ENCODE data around the gene IPCEF1. TPM values are rescaled to one million over a fixed set of nuclear protein-coding genes. Genes with fewer than 3 reads are reported as not detected.

IPCEF1 gene
- total and polyA plus RNA-seq, 4 donors, result 0.46 to 2.8 (median 1.3) TPM

DNA sequence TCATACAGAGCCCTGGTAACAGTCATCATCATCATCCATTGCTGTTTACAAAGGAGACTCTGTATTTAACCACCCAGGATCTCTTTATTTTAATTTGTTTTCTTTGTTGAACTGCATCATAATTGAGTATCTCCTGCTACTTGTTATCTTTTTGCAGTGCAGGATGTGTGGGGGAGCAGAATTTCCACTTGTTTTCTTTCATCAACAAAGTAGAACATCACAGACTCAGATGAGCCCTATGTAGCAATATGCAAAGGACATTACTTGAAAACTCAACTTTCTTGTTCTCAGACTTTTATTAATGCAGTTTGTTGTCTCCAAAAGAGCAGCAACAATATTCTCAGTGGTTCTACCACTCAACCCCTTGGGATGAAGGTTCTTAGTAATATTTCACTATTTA is 38.7 kb upstream of the IPCEF1 start:
- H3K36me3 ChIP-seq (ENCODE audit: control insufficient read depth in 4 of 4, insufficient read depth in 3 of 4, low read depth in 1 of 4, low read length in 3 of 4), result no peaks in the 10 kb centered on the region
- no peak overlapping the region for H3K27ac ChIP-seq (ENCODE audit: low read depth in 1 of 2, low read length in 2 of 2)
- no peaks in the 10 kb centered on the region for H3K27me3 ChIP-seq (ENCODE audit: control insufficient read depth in 4 of 4, insufficient read depth in 4 of 4, low read length in 3 of 4)
- TF ChIP-seq, protein P1, sequence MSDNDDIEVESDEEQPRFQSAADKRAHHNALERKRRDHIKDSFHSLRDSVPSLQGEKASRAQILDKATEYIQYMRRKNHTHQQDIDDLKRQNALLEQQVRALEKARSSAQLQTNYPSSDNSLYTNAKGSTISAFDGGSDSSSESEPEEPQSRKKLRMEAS (IDR thresholded peaks at IDR 0.05), result no peak
- TF ChIP-seq, protein P2, sequence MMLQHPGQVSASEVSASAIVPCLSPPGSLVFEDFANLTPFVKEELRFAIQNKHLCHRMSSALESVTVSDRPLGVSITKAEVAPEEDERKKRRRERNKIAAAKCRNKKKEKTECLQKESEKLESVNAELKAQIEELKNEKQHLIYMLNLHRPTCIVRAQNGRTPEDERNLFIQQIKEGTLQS (IDR thresholded peaks at IDR 0.05), result no peak
- TF ChIP-seq HNF4A (conservative IDR thresholded peaks at IDR 0.05), result no peak
- TF ChIP-seq JUND (IDR thresholded peaks at IDR 0.05), result no peak
- no peak for TF ChIP-seq EGR1 (IDR thresholded peaks at IDR 0.05; ENCODE audit: low read depth in 2 of 2)
- TF ChIP-seq, protein P3, sequence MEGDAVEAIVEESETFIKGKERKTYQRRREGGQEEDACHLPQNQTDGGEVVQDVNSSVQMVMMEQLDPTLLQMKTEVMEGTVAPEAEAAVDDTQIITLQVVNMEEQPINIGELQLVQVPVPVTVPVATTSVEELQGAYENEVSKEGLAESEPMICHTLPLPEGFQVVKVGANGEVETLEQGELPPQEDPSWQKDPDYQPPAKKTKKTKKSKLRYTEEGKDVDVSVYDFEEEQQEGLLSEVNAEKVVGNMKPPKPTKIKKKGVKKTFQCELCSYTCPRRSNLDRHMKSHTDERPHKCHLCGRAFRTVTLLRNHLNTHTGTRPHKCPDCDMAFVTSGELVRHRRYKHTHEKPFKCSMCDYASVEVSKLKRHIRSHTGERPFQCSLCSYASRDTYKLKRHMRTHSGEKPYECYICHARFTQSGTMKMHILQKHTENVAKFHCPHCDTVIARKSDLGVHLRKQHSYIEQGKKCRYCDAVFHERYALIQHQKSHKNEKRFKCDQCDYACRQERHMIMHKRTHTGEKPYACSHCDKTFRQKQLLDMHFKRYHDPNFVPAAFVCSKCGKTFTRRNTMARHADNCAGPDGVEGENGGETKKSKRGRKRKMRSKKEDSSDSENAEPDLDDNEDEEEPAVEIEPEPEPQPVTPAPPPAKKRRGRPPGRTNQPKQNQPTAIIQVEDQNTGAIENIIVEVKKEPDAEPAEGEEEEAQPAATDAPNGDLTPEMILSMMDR (IDR thresholded peaks at IDR 0.05; ENCODE audit: low read depth, low read length, missing input control), result no peak
- no peak for TF ChIP-seq HNF4G (IDR thresholded peaks at IDR 0.05)
- TF ChIP-seq FOXA2 (IDR thresholded peaks at IDR 0.05), result no peak
- TF ChIP-seq RAD21 (IDR thresholded peaks at IDR 0.05), result no peak
- TF ChIP-seq GABPA (IDR thresholded peaks at IDR 0.05 in 1 of 2, conservative IDR thresholded peaks at IDR 0.05 in 1 of 2), result no peak
- DNase-seq (ENCODE audit: low spot score), result no peak
- no peak overlapping the region for H3K9ac ChIP-seq (ENCODE audit: low read depth in 1 of 2, low read length in 2 of 2)
- no peaks in the 10 kb centered on the region for H3K4me1 ChIP-seq (ENCODE audit: control insufficient read depth in 4 of 4, insufficient read depth in 4 of 4, low read length in 3 of 4)
- H3K9me3 ChIP-seq (ENCODE audit: control insufficient read depth in 4 of 4, low read length in 3 of 4), result no peaks in the 10 kb centered on the region
- no peak overlapping the region for H3K4me3 ChIP-seq (ENCODE audit: low read depth in 1 of 3, low read length in 3 of 3)

DNA sequence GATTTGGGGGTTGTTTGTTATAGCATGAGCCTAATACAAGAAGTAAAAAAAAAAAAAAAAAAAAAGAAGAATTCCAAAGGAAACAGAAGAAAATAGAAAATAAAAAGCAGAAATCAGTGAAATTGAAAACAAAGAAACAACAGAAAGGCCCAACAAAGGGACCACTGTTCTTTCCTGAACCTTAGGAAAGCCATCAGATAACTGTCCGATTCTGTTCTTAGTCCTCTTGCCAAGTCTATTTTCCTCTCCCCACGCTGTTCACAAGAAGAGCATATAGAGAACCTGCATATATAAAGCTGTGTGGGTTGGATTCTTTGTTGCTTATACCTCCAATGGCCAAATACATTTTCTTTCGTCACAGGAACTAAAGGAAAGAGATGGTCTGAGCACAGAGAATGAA is 38.0 kb upstream of the IPCEF1 start:
- Histone ChIP-seq H3K9me3 (ENCODE audit: control insufficient read depth in 4 of 4, low read length in 3 of 4) (no peaks in the 10 kb centered on the region), H3K4me1 (ENCODE audit: control insufficient read depth in 4 of 4, insufficient read depth in 4 of 4, low read length in 3 of 4) (no peaks in the 10 kb centered on the region), H3K27ac (ENCODE audit: low read depth in 1 of 2, low read length in 2 of 2) (no peak overlapping the region), H3K27me3 (ENCODE audit: control insufficient read depth in 4 of 4, insufficient read depth in 4 of 4, low read length in 3 of 4) (no peaks in the 10 kb centered on the region), H3K9ac (ENCODE audit: low read depth in 1 of 2, low read length in 2 of 2) (no peak overlapping the region), H3K4me3 (ENCODE audit: low read depth in 1 of 3, low read length in 3 of 3) (no peak overlapping the region), H3K36me3 (ENCODE audit: control insufficient read depth in 4 of 4, insufficient read depth in 3 of 4, low read depth in 1 of 4, low read length in 3 of 4) (no peaks in the 10 kb centered on the region)
- DNase-seq (ENCODE audit: low spot score), result no peak
- WGBS, result 76% methylated on average over 3 of the region's 3 CpGs
- TF ChIP-seq, protein P3 (IDR thresholded peaks at IDR 0.05; ENCODE audit: low read depth, low read length, missing input control), result no peak
- no peak for TF ChIP-seq HNF4G (IDR thresholded peaks at IDR 0.05)
- TF ChIP-seq NR2F2 (IDR thresholded peaks at IDR 0.05), result no peak
- TF ChIP-seq JUND (IDR thresholded peaks at IDR 0.05), result no peak
- TF ChIP-seq, protein P2 (IDR thresholded peaks at IDR 0.05), result no peak
- TF ChIP-seq EGR1 (IDR thresholded peaks at IDR 0.05; ENCODE audit: low read depth in 2 of 2), result no peak
- TF ChIP-seq, protein P1 (IDR thresholded peaks at IDR 0.05), result no peak
- TF ChIP-seq RAD21 (IDR thresholded peaks at IDR 0.05), result no peak
- no peak for TF ChIP-seq FOXA2 (IDR thresholded peaks at IDR 0.05)
- TF ChIP-seq YY1 (IDR thresholded peaks at IDR 0.05), result no peak
- TF ChIP-seq TAF1 (conservative IDR thresholded peaks at IDR 0.05), result no peak
- TF ChIP-seq, protein P4, sequence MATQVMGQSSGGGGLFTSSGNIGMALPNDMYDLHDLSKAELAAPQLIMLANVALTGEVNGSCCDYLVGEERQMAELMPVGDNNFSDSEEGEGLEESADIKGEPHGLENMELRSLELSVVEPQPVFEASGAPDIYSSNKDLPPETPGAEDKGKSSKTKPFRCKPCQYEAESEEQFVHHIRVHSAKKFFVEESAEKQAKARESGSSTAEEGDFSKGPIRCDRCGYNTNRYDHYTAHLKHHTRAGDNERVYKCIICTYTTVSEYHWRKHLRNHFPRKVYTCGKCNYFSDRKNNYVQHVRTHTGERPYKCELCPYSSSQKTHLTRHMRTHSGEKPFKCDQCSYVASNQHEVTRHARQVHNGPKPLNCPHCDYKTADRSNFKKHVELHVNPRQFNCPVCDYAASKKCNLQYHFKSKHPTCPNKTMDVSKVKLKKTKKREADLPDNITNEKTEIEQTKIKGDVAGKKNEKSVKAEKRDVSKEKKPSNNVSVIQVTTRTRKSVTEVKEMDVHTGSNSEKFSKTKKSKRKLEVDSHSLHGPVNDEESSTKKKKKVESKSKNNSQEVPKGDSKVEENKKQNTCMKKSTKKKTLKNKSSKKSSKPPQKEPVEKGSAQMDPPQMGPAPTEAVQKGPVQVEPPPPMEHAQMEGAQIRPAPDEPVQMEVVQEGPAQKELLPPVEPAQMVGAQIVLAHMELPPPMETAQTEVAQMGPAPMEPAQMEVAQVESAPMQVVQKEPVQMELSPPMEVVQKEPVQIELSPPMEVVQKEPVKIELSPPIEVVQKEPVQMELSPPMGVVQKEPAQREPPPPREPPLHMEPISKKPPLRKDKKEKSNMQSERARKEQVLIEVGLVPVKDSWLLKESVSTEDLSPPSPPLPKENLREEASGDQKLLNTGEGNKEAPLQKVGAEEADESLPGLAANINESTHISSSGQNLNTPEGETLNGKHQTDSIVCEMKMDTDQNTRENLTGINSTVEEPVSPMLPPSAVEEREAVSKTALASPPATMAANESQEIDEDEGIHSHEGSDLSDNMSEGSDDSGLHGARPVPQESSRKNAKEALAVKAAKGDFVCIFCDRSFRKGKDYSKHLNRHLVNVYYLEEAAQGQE (IDR thresholded peaks at IDR 0.05), result no peak
- no peak for TF ChIP-seq HNF4A (conservative IDR thresholded peaks at IDR 0.05)
- TF ChIP-seq FOXA1 (IDR thresholded peaks at IDR 0.05), result no peak
- TF ChIP-seq GABPA (IDR thresholded peaks at IDR 0.05 in 1 of 2, conservative IDR thresholded peaks at IDR 0.05 in 1 of 2), result no peak
- no peak for TF ChIP-seq RXRA (IDR thresholded peaks at IDR 0.05)

Data from liver (tissue), 9 donors.